A549 (cell line): ENCODE data around the gene MBD3L5. TPM values are rescaled to one million over a fixed set of nuclear protein-coding genes. Genes with fewer than 3 reads are reported as not detected.

Source experiments
- ATAC-seq, 2 experiments: fragments of 200-7000 bp in 1 of 2; fragments of >200 bp in 1 of 2; cut with Nextera tagmentation in 1 of 2; cut with Tn5 transposase in 1 of 2; 3 replicates each; pipeline versions ENCODE4 v1.8.0 to v1.9.1; 2018 to 2020; ENCODE audit warnings: mild to moderate bottlenecking in 1 of 2, moderate library complexity in 1 of 2
- CTCF ChIA-PET: fragments of 300-600 bp; sonication (Branson Sonifier 250); formaldehyde crosslinking; extraction: SDS; loops from one replicate; lab custom pipeline; 2021; ENCODE audit warnings: antibody characterized with exemption, inconsistent platforms; lab: Yijun Ruan, JAX
- POLR2A ChIA-PET: fragments of 350-600 bp; formaldehyde crosslinking; extraction: SDS; loops from one replicate; lab custom pipeline; 2021; ENCODE audit warnings: antibody characterized with exemption, inconsistent platforms; lab: Yijun Ruan, JAX
- DNase-seq, 2 experiments: peaks; one replicate each; pipeline versions ENCODE4 v3.0.0 to v3.0.0-alpha.2; 2011 to 2016; ENCODE audit warnings: low read depth in 1 of 2, low spot score in 1 of 2
- FAIRE-seq: peaks from 2 replicates; lab custom pipeline; 2011; peaks lifted over from hg19 to GRCh38; lab: Jason Lieb, UNC
- H3K27ac ChIP-seq, 2 experiments: fragments of >200 bp; sonication (Bioruptor Twin); formaldehyde crosslinking; 3 replicates each; pipeline ENCODE4 v1.5.1; 2016 to 2017
- H3K4me1 ChIP-seq: fragments of >200 bp; sonication (Bioruptor Twin); formaldehyde crosslinking; 3 replicates; pipeline ENCODE4 v1.6.1; 2016
- H3K4me2 ChIP-seq: fragments of >200 bp; sonication (Bioruptor Twin); formaldehyde crosslinking; 3 replicates; pipeline ENCODE4 v1.6.1; 2016
- H3K4me3 ChIP-seq: fragments of >200 bp; sonication (Bioruptor Twin); formaldehyde crosslinking; 3 replicates; pipeline ENCODE4 v1.5.1; 2016
- H3K9me3 ChIP-seq: fragments of >200 bp; sonication (Bioruptor Twin); formaldehyde crosslinking; 3 replicates; pipeline ENCODE4 v1.6.1; 2016
- BCL3 ChIP-seq: fragments of >200 bp; sonication (Bioruptor Twin); formaldehyde crosslinking; IDR thresholded peaks from 3 replicates; pipeline ENCODE4 v1.6.1; 2016
- BHLHE40 ChIP-seq: IDR thresholded peaks from 2 replicates; pipeline ENCODE4 v1.6.1; 2012; ENCODE audit warnings: low read depth, low read length, inconsistent platforms
- CHD2 ChIP-seq: fragments of 150-350 bp; IDR thresholded peaks from 2 replicates; pipeline ENCODE4 v1.6.1; 2014; ENCODE audit warnings: low read length; ENCODE audit not compliant: partially characterized antibody
- CHD4 ChIP-seq: fragments of 200-600 bp; sonication (generic); IDR thresholded peaks from 2 replicates; pipeline ENCODE4 v1.6.1; 2016; ENCODE audit warnings: antibody characterized with exemption, mild to moderate bottlenecking, borderline replicate concordance
- CTCF ChIP-seq: fragments of >200 bp; sonication (Bioruptor Twin); formaldehyde crosslinking; IDR thresholded peaks from 3 replicates; pipeline ENCODE4 v1.5.1; 2016
- EP300 ChIP-seq, 2 experiments: fragments of >200 bp; sonication (Bioruptor Twin); formaldehyde crosslinking; IDR thresholded peaks; 2 replicates in 1 of 2; 3 replicates in 1 of 2; pipeline ENCODE4 v1.6.1; 2016 to 2017
- FOSB ChIP-seq: fragments of 250-450 bp; sonication (Bioruptor Pico); IDR thresholded peaks from 2 replicates; pipeline ENCODE4 v1.5.0; 2020; ENCODE audit warnings: mild to moderate bottlenecking, moderate library complexity
- HDAC2 ChIP-seq: fragments of 200-600 bp; sonication (generic); IDR thresholded peaks from 2 replicates; pipeline ENCODE4 v1.6.1; 2016
- HES2 ChIP-seq: fragments of >200 bp; sonication (Bioruptor Twin); formaldehyde crosslinking; IDR thresholded peaks from 2 replicates; pipeline ENCODE4 v1.6.1; 2016
- HOXA7 ChIP-seq: fragments of 250-450 bp; sonication (Bioruptor Pico); IDR thresholded peaks from 2 replicates; pipeline ENCODE4 v1.5.0; 2020; ENCODE audit warnings: mild to moderate bottlenecking, moderate library complexity
- HOXB13 ChIP-seq: fragments of 250-450 bp; sonication (Bioruptor Pico); IDR thresholded peaks from 2 replicates; pipeline ENCODE4 v1.5.0; 2020; ENCODE audit warnings: low read depth, mild to moderate bottlenecking, moderate library complexity
- HOXB5 ChIP-seq: fragments of 250-450 bp; sonication (Bioruptor Pico); IDR thresholded peaks from 2 replicates; pipeline ENCODE4 v1.5.0; 2020; ENCODE audit warnings: mild to moderate bottlenecking, moderate library complexity
- JUN ChIP-seq, 2 experiments: fragments of >200 bp; sonication (Bioruptor Twin); formaldehyde crosslinking; IDR thresholded peaks; 2 replicates in 1 of 2; 3 replicates in 1 of 2; pipeline ENCODE4 v1.6.1; 2016 to 2017
- KDM5A ChIP-seq: fragments of 200-600 bp; sonication (generic); IDR thresholded peaks from 2 replicates; pipeline ENCODE4 v1.6.1; 2016; ENCODE audit warnings: antibody characterized with exemption, mild to moderate bottlenecking
- MAZ ChIP-seq: fragments of 150-350 bp; IDR thresholded peaks from 2 replicates; pipeline ENCODE4 v1.6.1; 2014; ENCODE audit warnings: antibody characterized with exemption, low read depth, low read length, borderline replicate concordance
- PBX3 ChIP-seq: IDR thresholded peaks from 2 replicates; pipeline ENCODE4 v1.6.1; 2012
- PHF8 ChIP-seq: fragments of 200-600 bp; sonication (generic); IDR thresholded peaks from 2 replicates; pipeline ENCODE4 v1.6.1; 2016; ENCODE audit warnings: low read depth, mild to moderate bottlenecking, antibody characterized with exemption, moderate library complexity, borderline replicate concordance
- POLR2A ChIP-seq: IDR thresholded peaks from 2 replicates; pipeline ENCODE4 v1.6.1; 2012; ENCODE audit warnings: mild to moderate bottlenecking, low read length
- RAD21 ChIP-seq, 2 experiments: fragments of >200 bp in 1 of 2; sonication (Bioruptor Twin) in 1 of 2; formaldehyde crosslinking in 1 of 2; IDR thresholded peaks in 1 of 2; conservative IDR thresholded peaks in 1 of 2; 2 replicates in 1 of 2; 3 replicates in 1 of 2; pipeline ENCODE4 v1.6.1; 2012 to 2018; ENCODE audit warnings: inconsistent platforms in 1 of 2
- RARB ChIP-seq: fragments of 250-450 bp; sonication (Bioruptor Pico); IDR thresholded peaks from 2 replicates; pipeline ENCODE4 v1.8.0; 2021; ENCODE audit warnings: mild to moderate bottlenecking, moderate library complexity
- REST ChIP-seq: fragments of 200-600 bp; sonication (generic); IDR thresholded peaks from 2 replicates; pipeline ENCODE4 v1.6.1; 2016; ENCODE audit warnings: antibody characterized with exemption, mild to moderate bottlenecking, moderate library complexity
- RFX5 ChIP-seq: fragments of 450-650 bp; IDR thresholded peaks from 2 replicates; pipeline ENCODE4 v1.7.1; 2014; ENCODE audit warnings: antibody characterized with exemption, mild to moderate bottlenecking, moderate library complexity
- TFCP2L1 ChIP-seq: fragments of 250-450 bp; sonication (Bioruptor Pico); IDR thresholded peaks from 2 replicates; pipeline ENCODE4 v1.5.0; 2021; ENCODE audit warnings: mild to moderate bottlenecking
- ZNF302 ChIP-seq: fragments of 250-450 bp; sonication (Bioruptor Pico); IDR thresholded peaks from 2 replicates; pipeline ENCODE4 v1.9.0; 2021; ENCODE audit warnings: inconsistent platforms, mild to moderate bottlenecking, moderate library complexity
- WGBS: methylation state at CpG from one replicate; pipeline ENCODE4 v1.1.6; 2017; ENCODE audit errors: missing lambda C conversion rate; 5-methylcytosine and 5-hydroxymethylcytosine counted together
- polyA plus RNA-seq, 4 experiments: library from polyadenylated mRNA; depleted of rRNA in 3 of 4; stranded (reverse); fragments of >200 nt; fragmentation: RNase III in 1 of 4; extraction: RNeasy Plus Mini Kit Qiagen cat#74134 plus additional on column Dnase treatment in 1 of 4; gene quantifications; 2 replicates in 3 of 4; 3 replicates in 1 of 4; pipeline ENCODE4 v1.2.3, GENCODE V29; 2011 to 2017

The MBD3L5 gene
- polyA plus RNA-seq, 2 of the 4 experiments (the other 2 are of a cell fraction): not detected

GRCh38 chr19:7067716-7068115 is 37.3 kb downstream of the MBD3L5 start (continued):
- TF ChIP-seq PBX3 (no peak), REST (no peak), FOSB (CRISPR knock-in tag) (no peak)
- TF ChIP-seq, all 56 proteins: peak for 0

- ATAC-seq (no peak), DNase-seq (no peak), FAIRE-seq (no peak)
- Histone ChIP-seq H3K4me3 (peak overlapping the region; percentile 30), H3K27ac (peak overlapping the region; percentile 1 to 97; a peak in 3 of 6 replicates), H3K4me2 (peak overlapping the region; percentile 63), H3K4me1 (no peaks in the 10 kb centered on the region), H3K9me3 (peaks cover 25% of the 10 kb centered on the region)
- ChIA-PET CTCF (no interaction called here), POLR2A (interaction anchor here (0.9 to 1.4 kb wide), 3 partner anchors 12 to 31 kb away, joined by 4 to 18 read pairs (median 5); no protein-coding TSS in a partner anchor)
- WGBS: 51% methylated on average over 6 of the region's 6 CpGs
- TF ChIP-seq POLR2A (no peak), ZNF302 (CRISPR knock-in tag) (no peak), EP300 (IDR thresholded peaks at IDR 0.05) (no peak), RARB (CRISPR knock-in tag) (no peak), HOXA7 (CRISPR knock-in tag) (no peak), CHD4 (no peak), KDM5A (no peak), HOXB13 (no peak), HDAC2 (no peak), RFX5 (no peak), HOXB5 (no peak), TFCP2L1 (CRISPR knock-in tag) (no peak), HES2 (no peak), BCL3 (no peak)
These were observed 38.2 kb downstream of the MBD3L5 start for GRCh38 chr19:7068599-7068998.

- ChIA-PET CTCF (no interaction called here), POLR2A (interaction anchor here (0.7 to 1.4 kb wide), 4 partner anchors 12 to 406 kb away, joined by 4 to 18 read pairs (median 8); no protein-coding TSS in a partner anchor)
- WGBS: 0% methylated on average over 1 of the region's 56 CpGs
- FAIRE-seq (no peak), DNase-seq (peak; percentile 68 to 96), ATAC-seq (peak; percentile 98)
- Histone ChIP-seq H3K4me1 (no peaks in the 10 kb centered on the region), H3K27ac (peak within 1 kb of the TSS; percentile 92 to 97), H3K4me2 (peak within 1 kb of the TSS; percentile 87), H3K9me3 (peaks cover 30% of the 10 kb centered on the region), H3K4me3 (peak within 1 kb of the TSS; percentile 84)
- no peak for TF ChIP-seq HOXA7 (CRISPR knock-in tag)
- TF ChIP-seq JUN (IDR thresholded peaks at IDR 0.05): peak; percentile 62 to 81; a peak in 4 of 5 replicates
- no peak for TF ChIP-seq ZNF302 (CRISPR knock-in tag)
- TF ChIP-seq RAD21 (conservative IDR thresholded peaks at IDR 0.05 in 1 of 2, IDR thresholded peaks at IDR 0.05 in 1 of 2): no peak
- TF ChIP-seq PHF8: peak; percentile 61; the same call in 1 of the 2 replicates
- no peak for TF ChIP-seq CTCF
- TF ChIP-seq EP300 (IDR thresholded peaks at IDR 0.05): no peak
- no peak for TF ChIP-seq CHD2
- TF ChIP-seq MAZ: no peak
- no peak for TF ChIP-seq HES2
- TF ChIP-seq HOXB5: no peak
- no peak for TF ChIP-seq BHLHE40
These were observed 38.9 kb downstream of the MBD3L5 start, which contains the start of gene ZNF557 for GRCh38 chr19:7069042-7069903. Gene ZNF557 (plus strand): TSS chr19:7069703. CDS start chr19:7075075, 5,372 bp downstream.
